Right ventricle myocardium superior (tissue), 1 donor: ENCODE measurements around the gene AHRR. TPM values are rescaled to one million over a fixed set of nuclear protein-coding genes. Genes with fewer than 3 reads are reported as not detected.
A peak's percentile ranks its signal among the peaks of the same experiment; 100 is the strongest.

Source experiments
- ATAC-seq: fragments of 200-7000 bp; cut with Tn5 transposase; one replicate; pipeline ENCODE4 v1.9.1; 2020; ENCODE audit warnings: mild to moderate bottlenecking; ENCODE audit not compliant: poor library complexity
- DNase-seq: peaks from one replicate; pipeline ENCODE4 v3.0.0-alpha.2; 2020
- intact Hi-C: fragments of 100-400 bp; cut with DNase I; formaldehyde crosslinking; loops from one replicate; pipeline ENCODE4 v1.11.2; 2022
- total RNA-seq: library from RNA; stranded (reverse); fragmentation: NEBNext Ultra II Directional; extraction: Animal tissue kit (Norgen Biotek cat#: 25700); gene quantifications from one replicate; pipeline ENCODE4 v1.2.1, GENCODE V29; 2021
- donor health status: DM: no; HTN: yes; CAD: no; lungs with severe emphysema.

Gene AHRR
- total RNA-seq, 1 donor from 2014 or later: 1.8 TPM

- intact Hi-C loops: loop anchor here (10.0 kb wide), 1 partner anchor 124 kb away; no protein-coding TSS in a partner anchor
Observed at GRCh38 chr5:438481-438981, 117.0 kb downstream of the AHRR start.

GRCh38 chr5:439181-439580, 117.7 kb downstream of the AHRR start:
- intact Hi-C loops: loop anchor here (10.0 kb wide), 1 partner anchor 124 kb away; no protein-coding TSS in a partner anchor
- ATAC-seq (no peak), DNase-seq (no peak)

More at GRCh38 chr5:438481-438981, 117.0 kb downstream of the AHRR start:
- no peak for ATAC-seq
- DNase-seq: peak; percentile 29

- intact Hi-C loops: loop anchor here (10.0 kb wide), 1 partner anchor 125 kb away; no protein-coding TSS in a partner anchor
- DNase-seq (peak; percentile 15), ATAC-seq (no peak)
Observed at GRCh38 chr5:439636-440035, 118.1 kb downstream of the AHRR start.

GRCh38 chr5:440401-441201, 119.1 kb downstream of the AHRR start:
- ATAC-seq (no peak), DNase-seq (peak; percentile 30)
- intact Hi-C loops: no loop called here

GRCh38 chr5:441996-442334, 120.5 kb downstream of the AHRR start:
- peak; percentile 11 for DNase-seq
- intact Hi-C loops: no loop called here
- no peak for ATAC-seq

GRCh38 chr5:442335-443238, 121.1 kb downstream of the AHRR start, which contains the start of gene EXOC3:
EXOC3 (plus strand) TSS chr5:443176; CDS start chr5:446206, 3,030 bp downstream.
- DNase-seq (peak; percentile 85), ATAC-seq (peak; percentile 96)
- intact Hi-C loops: no loop called here

- intact Hi-C loops: no loop called here
- DNase-seq (peak; percentile 42), ATAC-seq (peak; percentile 11)
Observed at GRCh38 chr5:443239-444151, 122.0 kb downstream of the AHRR start.

- ATAC-seq: no peak
- intact Hi-C loops: no loop called here
- DNase-seq: peak; percentile 20
Observed at GRCh38 chr5:444226-444625, 122.7 kb downstream of the AHRR start.

- intact Hi-C loops: no loop called here
- no peak for ATAC-seq
- peak; percentile 16 for DNase-seq
Observed at GRCh38 chr5:445591-445990, 124.1 kb downstream of the AHRR start.

- peak; percentile 26 for DNase-seq
- ATAC-seq: no peak
- intact Hi-C loops: no loop called here
Observed at GRCh38 chr5:446066-446882, 124.8 kb downstream of the AHRR start.

GRCh38 chr5:446883-447263, 125.4 kb downstream of the AHRR start:
- DNase-seq: peak; percentile 38
- no peak for ATAC-seq
- intact Hi-C loops: no loop called here

GRCh38 chr5:447501-447900, 126.0 kb downstream of the AHRR start:
- intact Hi-C loops: no loop called here
- ATAC-seq (no peak), DNase-seq (peak; percentile 33)

- intact Hi-C loops: no loop called here
- DNase-seq (peak; percentile 80), ATAC-seq (peak; percentile 61)
Observed at GRCh38 chr5:448061-448765, 126.7 kb downstream of the AHRR start.

- ATAC-seq (no peak), DNase-seq (no peak)
- intact Hi-C loops: no loop called here
Observed at GRCh38 chr5:448766-449090, 127.2 kb downstream of the AHRR start.

- ATAC-seq (no peak), DNase-seq (no peak)
- intact Hi-C loops: no loop called here
Observed at GRCh38 chr5:449151-449550, 127.6 kb downstream of the AHRR start.

- ATAC-seq (no peak), DNase-seq (no peak)
- intact Hi-C loops: no loop called here
Observed at GRCh38 chr5:451587-452458, 130.3 kb downstream of the AHRR start.
